GM21723 (cell line): ENCODE results near the gene PTGES3L.
"Not testable (repeated sequence)": the region's sequence is repeated elsewhere in the genome, so short reads cannot be mapped to it uniquely, and the experiment has no call there.

Experiments used
- ATAC-seq: cut with Tn5 transposase; IDR thresholded peaks from one replicate; pipeline ENCODE4 v1.9.1; 2021; ENCODE audit warnings: mild to moderate bottlenecking, moderate library complexity; ENCODE audit not compliant: unreplicated experiment

The PTGES3L gene

DNA sequence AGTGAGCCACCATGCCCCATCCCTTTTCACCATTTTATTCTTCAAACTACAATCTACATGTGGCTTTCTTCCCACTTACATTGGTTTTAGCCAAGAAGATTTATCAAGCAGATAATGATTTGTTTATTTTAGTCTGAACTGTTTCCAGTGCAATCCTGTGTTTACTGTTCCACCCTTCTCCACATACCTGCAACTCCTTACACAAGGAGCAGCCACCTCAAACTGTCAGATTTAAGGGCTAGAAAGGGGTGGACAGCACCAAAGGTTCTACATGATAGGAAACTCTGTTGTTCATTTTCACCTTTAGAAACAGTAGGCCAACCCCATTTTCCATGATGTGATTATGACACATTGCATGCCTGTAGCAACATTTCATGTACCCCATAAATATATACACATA, 2.4 kb upstream of the PTGES3L start:
- no peak for ATAC-seq

- peak; percentile 43 for ATAC-seq
Observed at GRCh38 chr17:42980766-42981397, 1.0 kb upstream of the PTGES3L start.

DNA sequence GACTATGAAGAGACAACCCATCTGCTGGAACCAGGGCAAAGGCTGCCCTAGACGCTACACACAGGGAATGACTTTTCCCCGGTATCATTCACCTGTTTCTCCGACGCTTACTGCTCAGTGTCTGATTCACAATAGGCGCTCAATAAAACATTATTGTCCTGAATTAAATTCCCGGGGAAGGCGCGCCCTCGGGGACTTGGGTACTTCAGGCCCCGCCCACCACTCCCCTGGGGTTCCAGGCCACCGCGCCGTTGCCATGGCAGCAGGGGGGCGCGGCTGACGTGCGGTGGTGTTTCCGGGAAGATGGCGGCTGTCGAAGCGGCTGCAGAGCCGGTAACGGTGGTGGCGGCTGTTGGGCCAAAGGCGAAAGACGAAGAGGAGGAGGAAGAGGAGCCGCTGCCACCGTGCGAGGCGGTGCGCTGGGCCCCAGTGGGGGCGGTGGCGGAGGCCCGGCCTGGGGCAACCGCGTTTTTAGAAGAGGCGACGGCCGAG, 440 bp upstream of the PTGES3L start, which contains the start of gene RUNDC1:
RUNDC1 (plus strand) TSS at position 292 of the 492 bp plus-strand sequence; CDS start at position 304, 12 bp downstream.
- peak; percentile 67 for ATAC-seq

- ATAC-seq = not testable (repeated sequence)
Observed at GRCh38 chr17:42975701-42976100, 4.2 kb downstream of the PTGES3L start.

DNA sequence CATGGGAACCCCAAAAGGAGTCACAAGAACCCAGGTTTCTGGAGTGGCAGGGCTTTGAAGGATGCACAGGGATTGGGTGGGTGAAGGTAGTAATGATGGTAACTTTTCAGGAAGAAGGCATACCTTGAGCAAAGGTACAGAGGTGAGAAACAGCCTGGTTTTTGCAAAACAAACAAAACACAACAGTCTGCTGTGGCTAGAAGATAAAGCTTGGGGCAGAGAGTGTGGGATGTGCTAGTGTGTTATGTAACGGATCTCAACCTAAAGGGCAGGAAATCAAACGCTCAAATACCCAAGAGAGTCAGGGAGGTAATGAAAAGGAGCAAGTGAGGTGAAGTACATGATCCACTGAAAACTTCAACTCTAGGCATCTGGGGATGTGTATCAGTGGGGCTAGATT, 4.6 kb downstream of the PTGES3L start:
- ATAC-seq = no peak

- not testable (repeated sequence) for ATAC-seq
Observed at GRCh38 chr17:42973323-42973722, 6.6 kb downstream of the PTGES3L start.

GRCh38 chr17:42971589-42971988, 8.3 kb downstream of the PTGES3L start:
- ATAC-seq = no peak

GRCh38 chr17:42969001-42969581, 10.8 kb downstream of the PTGES3L start:
- no peak for ATAC-seq

GRCh38 chr17:42967925-42968324, 12.0 kb downstream of the PTGES3L start:
- ATAC-seq = no peak

DNA sequence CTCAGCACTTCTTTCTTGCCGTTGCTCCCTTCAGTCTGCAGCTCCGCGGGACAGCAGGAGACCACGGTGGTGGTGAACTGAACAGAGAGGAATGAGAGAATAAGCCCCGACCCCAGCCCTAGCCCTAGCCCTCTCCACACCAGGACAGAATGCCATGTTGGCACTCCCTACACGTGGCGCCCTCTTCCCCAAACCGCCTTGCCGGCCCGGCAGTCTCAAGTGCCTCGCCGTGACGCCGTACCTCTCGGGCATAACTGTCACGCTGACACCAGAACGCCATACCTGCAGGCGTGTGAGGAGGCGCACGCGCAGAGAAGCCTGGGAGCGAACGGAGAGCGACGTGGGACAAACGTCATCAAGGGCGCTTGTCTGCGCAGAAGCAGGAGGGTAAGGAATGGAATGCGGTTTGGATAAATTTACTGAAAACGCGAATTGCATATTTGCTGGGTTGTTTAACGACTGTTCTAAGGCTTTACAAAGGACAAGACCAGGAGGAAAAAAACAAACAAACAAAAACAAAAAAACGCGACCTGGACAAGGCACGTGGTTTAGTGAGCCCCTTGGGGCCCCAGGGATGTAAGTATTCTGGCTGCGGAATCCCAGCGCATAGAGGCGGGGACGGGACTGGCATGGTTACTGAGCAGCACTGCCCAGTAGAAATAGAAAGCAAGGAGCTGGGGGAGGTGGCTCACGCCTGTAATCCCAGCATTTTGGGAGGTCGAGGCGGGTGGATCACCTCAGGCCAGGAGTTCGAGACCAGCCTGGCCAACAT, 15.5 kb downstream of the PTGES3L start, which contains the start of gene AARSD1:
AARSD1 (minus strand) TSS at position 294 of the 772 bp plus-strand sequence; CDS start at position 280, 14 bp downstream.
- ATAC-seq = peak; percentile 77

GRCh38 chr17:42953669-42954068, 26.2 kb downstream of the PTGES3L start:
- no peak for ATAC-seq

GRCh38 chr17:42950044-42950783, 29.7 kb downstream of the PTGES3L start:
- no peak for ATAC-seq

DNA sequence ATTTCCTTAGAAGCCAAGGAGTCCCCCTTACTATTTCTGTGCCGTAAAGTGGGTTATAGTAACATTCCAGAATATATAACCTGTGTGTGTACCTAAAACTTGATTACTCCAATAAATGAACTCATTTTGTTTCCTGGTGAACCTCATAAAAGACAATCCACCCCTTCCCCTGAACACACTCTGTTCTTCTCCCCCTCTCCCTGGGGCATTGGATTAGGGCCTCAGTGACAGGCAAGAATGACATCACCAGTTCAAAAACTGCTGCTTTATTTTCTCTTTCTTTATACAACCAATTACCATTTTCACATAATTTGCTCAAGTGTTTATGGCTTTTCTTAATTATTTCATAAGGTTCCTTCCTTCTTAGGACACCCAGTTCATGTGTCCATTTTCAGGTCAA, 33.1 kb downstream of the PTGES3L start:
- ATAC-seq = no peak

GRCh38 chr17:42944211-42944610, 35.7 kb downstream of the PTGES3L start:
- no peak for ATAC-seq

- no peak for ATAC-seq
Observed at GRCh38 chr17:42937712-42938596, 41.9 kb downstream of the PTGES3L start.

DNA sequence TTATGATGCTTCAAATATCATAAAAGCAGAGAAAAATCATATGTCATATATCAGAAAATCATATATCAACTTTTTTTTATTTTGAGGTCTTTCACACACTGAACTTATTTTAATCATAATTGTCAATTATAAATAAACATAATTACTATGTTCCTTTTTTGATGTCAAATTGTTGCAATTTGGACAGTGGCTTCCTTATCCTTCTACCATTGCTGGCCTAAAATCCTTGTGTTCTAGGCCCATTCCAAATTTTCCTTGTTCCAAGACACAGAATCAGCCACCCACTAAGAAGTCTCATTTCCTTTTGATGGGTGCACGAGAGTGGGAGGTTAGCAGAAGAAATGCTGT, 50.4 kb downstream of the PTGES3L start:
- no peak for ATAC-seq

GRCh38 chr17:42928714-42929496, 51.0 kb downstream of the PTGES3L start:
- ATAC-seq = no peak

- ATAC-seq = no peak
Observed at GRCh38 chr17:42924891-42925290, 55.0 kb downstream of the PTGES3L start.

- not testable (repeated sequence) for ATAC-seq
Observed at GRCh38 chr17:42923472-42923871, 56.4 kb downstream of the PTGES3L start.
